ENCODE data around the gene DSP. TPM values are rescaled to one million over a fixed set of nuclear protein-coding genes. Genes with fewer than 3 reads are reported as not detected.

Gene DSP
- polyA plus RNA-seq, 4 donors = 40.0 to 164 (median 78.1) TPM

GRCh38 chr6:7558781-7559180, 17.3 kb downstream of the DSP start:
- no peak overlapping the region for H3K4me3 ChIP-seq (ENCODE audit: low read depth in 1 of 3, low read length in 3 of 3)
- FAIRE-seq (no peak), DNase-seq (peak; percentile 64 to 76)
- peaks cover 0 to 26% (median 3%) of the 10 kb centered on the region in 3 donors for H3K4me1 ChIP-seq (ENCODE audit: control insufficient read depth in 3 of 3, insufficient read depth in 2 of 3, low read depth in 1 of 3, low read length in 2 of 3)
- H3K9me3 ChIP-seq (ENCODE audit: control insufficient read depth in 2 of 2, insufficient read depth in 1 of 2, low read depth in 1 of 2, low read length in 1 of 2) = no peaks in the 10 kb centered on the region
- peaks cover 0 to 2% (median 0%) of the 10 kb centered on the region in 3 donors for H3K27me3 ChIP-seq (ENCODE audit: control insufficient read depth in 3 of 3, insufficient read depth in 3 of 3, low read length in 3 of 3)
- H3K36me3 ChIP-seq (ENCODE audit: control insufficient read depth in 3 of 3, insufficient read depth in 2 of 3, low read depth in 1 of 3, low read length in 3 of 3) = peaks cover 2 to 35% (median 6%) of the 10 kb centered on the region in 3 donors
- WGBS, 3 donors = 18 to 58% (median 45%) methylated on average over 4 of the region's 4 CpGs
- H3K27ac ChIP-seq (ENCODE audit: low read depth in 1 of 3, low read length in 2 of 3) = peak overlapping the region in 2 of 3 donors; percentile 64 to 71

GRCh38 chr6:7559196-7559595, 17.7 kb downstream of the DSP start:
- H3K36me3 ChIP-seq (ENCODE audit: control insufficient read depth in 3 of 3, insufficient read depth in 2 of 3, low read depth in 1 of 3, low read length in 3 of 3) = peaks cover 2 to 36% (median 8%) of the 10 kb centered on the region in 3 donors
- no peaks in the 10 kb centered on the region for H3K9me3 ChIP-seq (ENCODE audit: control insufficient read depth in 2 of 2, insufficient read depth in 1 of 2, low read depth in 1 of 2, low read length in 1 of 2)
- FAIRE-seq (no peak), DNase-seq (no peak)
- WGBS, 3 donors = 43 to 65% (median 58%) methylated on average over 6 of the region's 6 CpGs
- peak overlapping the region; percentile 11 to 71 (median 64) for H3K27ac ChIP-seq (ENCODE audit: low read depth in 1 of 3, low read length in 2 of 3)
- peaks cover 0 to 2% (median 0%) of the 10 kb centered on the region in 3 donors for H3K27me3 ChIP-seq (ENCODE audit: control insufficient read depth in 3 of 3, insufficient read depth in 3 of 3, low read length in 3 of 3)
- H3K4me3 ChIP-seq (ENCODE audit: low read depth in 1 of 3, low read length in 3 of 3) = no peak overlapping the region
- H3K4me1 ChIP-seq (ENCODE audit: control insufficient read depth in 3 of 3, insufficient read depth in 2 of 3, low read depth in 1 of 3, low read length in 2 of 3) = peaks cover 0 to 24% (median 3%) of the 10 kb centered on the region in 3 donors

DNA sequence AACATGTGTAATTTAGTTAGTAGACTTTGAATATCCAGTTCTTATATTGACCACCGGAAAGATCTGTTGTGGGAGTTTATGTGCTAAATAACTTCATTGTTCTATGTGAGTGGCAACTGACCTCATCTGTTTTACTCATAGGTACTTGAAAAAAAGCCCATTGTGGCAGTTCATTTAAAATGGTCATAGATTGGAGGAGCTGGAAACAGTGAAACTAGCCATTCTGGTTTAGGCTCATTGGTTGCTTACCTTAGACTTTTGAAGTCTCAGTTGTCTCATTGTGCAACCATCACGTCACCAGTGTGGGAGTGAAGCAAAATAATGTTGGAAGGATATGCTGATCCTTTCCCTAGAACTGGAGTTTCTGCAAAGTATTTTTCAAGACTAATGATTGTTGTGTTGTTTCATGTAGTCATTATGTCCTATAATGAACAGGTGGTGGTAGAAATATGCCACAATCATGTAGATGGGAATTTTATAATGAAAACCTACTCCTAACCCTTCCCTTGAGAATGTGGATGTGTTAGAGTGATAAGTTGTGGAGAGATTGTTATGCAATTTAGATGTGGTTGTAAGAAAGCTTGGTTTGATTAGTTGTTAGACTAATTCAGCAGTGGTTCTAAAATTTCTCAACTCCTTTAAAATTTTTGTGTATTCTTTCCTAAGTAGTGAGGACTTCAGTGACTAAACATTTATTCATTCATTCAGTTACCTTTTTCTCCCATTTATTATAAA, 18.3 kb downstream of the DSP start:
- H3K9me3 ChIP-seq (ENCODE audit: control insufficient read depth in 2 of 2, insufficient read depth in 1 of 2, low read depth in 1 of 2, low read length in 1 of 2) = no peaks in the 10 kb centered on the region
- 32 to 59% (median 34%) methylated on average over 2 of the region's 2 CpGs for WGBS, 3 donors
- FAIRE-seq (no peak), DNase-seq (peak; percentile 23 to 57)
- H3K4me1 ChIP-seq (ENCODE audit: control insufficient read depth in 3 of 3, insufficient read depth in 2 of 3, low read depth in 1 of 3, low read length in 2 of 3) = peaks cover 0 to 22% (median 3%) of the 10 kb centered on the region in 3 donors
- no peak overlapping the region for H3K4me3 ChIP-seq (ENCODE audit: low read depth in 1 of 3, low read length in 3 of 3)
- peak overlapping the region in 1 of 3 donors; percentile 64 for H3K27ac ChIP-seq (ENCODE audit: low read depth in 1 of 3, low read length in 2 of 3)
- peaks cover 2 to 35% (median 8%) of the 10 kb centered on the region in 3 donors for H3K36me3 ChIP-seq (ENCODE audit: control insufficient read depth in 3 of 3, insufficient read depth in 2 of 3, low read depth in 1 of 3, low read length in 3 of 3)
- H3K27me3 ChIP-seq (ENCODE audit: control insufficient read depth in 3 of 3, insufficient read depth in 3 of 3, low read length in 3 of 3) = peaks cover 0 to 2% (median 0%) of the 10 kb centered on the region in 3 donors

GRCh38 chr6:7561153-7561964, 19.9 kb downstream of the DSP start:
- 16 to 62% (median 30%) methylated on average over 19 of the region's 19 CpGs for WGBS, 3 donors
- H3K36me3 ChIP-seq (ENCODE audit: control insufficient read depth in 3 of 3, insufficient read depth in 2 of 3, low read depth in 1 of 3, low read length in 3 of 3) = peaks cover 2 to 42% (median 14%) of the 10 kb centered on the region in 3 donors
- DNase-seq = peak; percentile 96 to 99
- H3K27ac ChIP-seq (ENCODE audit: low read depth in 1 of 3, low read length in 2 of 3) = peak overlapping the region; percentile 57 to 75 (median 74)
- no peaks in the 10 kb centered on the region for H3K9me3 ChIP-seq (ENCODE audit: control insufficient read depth in 2 of 2, insufficient read depth in 1 of 2, low read depth in 1 of 2, low read length in 1 of 2)
- peaks cover 0 to 2% (median 0%) of the 10 kb centered on the region in 3 donors for H3K27me3 ChIP-seq (ENCODE audit: control insufficient read depth in 3 of 3, insufficient read depth in 3 of 3, low read length in 3 of 3)
- H3K4me1 ChIP-seq (ENCODE audit: control insufficient read depth in 3 of 3, insufficient read depth in 2 of 3, low read depth in 1 of 3, low read length in 2 of 3) = peaks cover 0 to 22% (median 3%) of the 10 kb centered on the region in 3 donors
- no peak for FAIRE-seq
- no peak overlapping the region for H3K4me3 ChIP-seq (ENCODE audit: low read depth in 1 of 3, low read length in 3 of 3)

DNA sequence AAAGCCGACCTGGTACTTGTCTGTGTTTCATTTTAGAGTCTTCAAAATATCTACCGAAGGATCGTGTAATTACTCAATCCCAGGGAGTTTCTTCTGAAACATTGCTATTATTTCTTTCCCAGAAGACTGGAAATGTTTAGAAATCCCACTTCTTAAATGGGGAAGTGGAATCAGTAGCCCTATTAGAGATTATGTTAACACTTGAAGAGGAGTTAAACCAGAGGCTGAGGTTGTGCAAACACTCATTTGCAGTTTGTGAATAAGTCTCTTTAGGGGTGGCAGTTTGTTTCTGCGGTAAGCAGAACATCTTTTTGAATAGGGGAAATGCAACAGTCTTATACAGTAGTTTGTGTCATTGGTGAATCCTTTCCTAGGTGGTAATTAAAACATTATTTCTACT, 21.3 kb downstream of the DSP start:
- 80 to 94% (median 94%) methylated on average over 4 of the region's 4 CpGs for WGBS, 3 donors
- no peak for DNase-seq
- Histone ChIP-seq H3K4me3 (ENCODE audit: low read depth in 1 of 3, low read length in 3 of 3) (no peak overlapping the region), H3K4me1 (ENCODE audit: control insufficient read depth in 3 of 3, insufficient read depth in 2 of 3, low read depth in 1 of 3, low read length in 2 of 3) (peaks cover 0 to 22% (median 3%) of the 10 kb centered on the region in 3 donors), H3K36me3 (ENCODE audit: control insufficient read depth in 3 of 3, insufficient read depth in 2 of 3, low read depth in 1 of 3, low read length in 3 of 3) (peaks cover 0 to 47% (median 12%) of the 10 kb centered on the region in 3 donors), H3K9me3 (ENCODE audit: control insufficient read depth in 2 of 2, insufficient read depth in 1 of 2, low read depth in 1 of 2, low read length in 1 of 2) (no peaks in the 10 kb centered on the region), H3K27ac (ENCODE audit: low read depth in 1 of 3, low read length in 2 of 3) (no peak overlapping the region), H3K27me3 (ENCODE audit: control insufficient read depth in 3 of 3, insufficient read depth in 3 of 3, low read length in 3 of 3) (peaks cover 0 to 2% (median 0%) of the 10 kb centered on the region in 3 donors)
- no peak for FAIRE-seq

DNA sequence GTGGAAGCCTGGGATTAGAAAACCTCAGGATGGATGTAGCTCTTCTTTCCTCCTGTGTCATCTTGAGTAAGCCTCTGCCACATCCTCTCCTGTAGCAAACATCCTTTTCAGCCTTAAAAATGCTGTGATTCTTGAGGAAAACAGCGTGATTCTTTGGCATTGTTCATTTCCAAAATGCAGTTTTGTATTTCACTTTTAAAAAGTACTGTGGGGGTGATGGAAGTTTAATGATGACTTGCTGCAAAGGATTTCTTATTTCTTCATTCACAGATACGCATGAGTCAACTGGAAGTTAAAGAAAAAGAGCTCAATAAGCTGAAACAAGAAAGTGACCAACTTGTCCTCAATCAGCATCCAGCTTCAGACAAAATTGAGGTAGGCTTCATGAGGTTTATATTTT, 24.6 kb downstream of the DSP start:
- no peak for DNase-seq
- Histone ChIP-seq H3K27me3 (ENCODE audit: control insufficient read depth in 3 of 3, insufficient read depth in 3 of 3, low read length in 3 of 3) (peaks cover 0 to 2% (median 0%) of the 10 kb centered on the region in 3 donors), H3K9me3 (ENCODE audit: control insufficient read depth in 2 of 2, insufficient read depth in 1 of 2, low read depth in 1 of 2, low read length in 1 of 2) (no peaks in the 10 kb centered on the region), H3K36me3 (ENCODE audit: control insufficient read depth in 3 of 3, insufficient read depth in 2 of 3, low read depth in 1 of 3, low read length in 3 of 3) (peaks cover 0 to 50% (median 17%) of the 10 kb centered on the region in 3 donors), H3K4me3 (ENCODE audit: low read depth in 1 of 3, low read length in 3 of 3) (no peak overlapping the region), H3K4me1 (ENCODE audit: control insufficient read depth in 3 of 3, insufficient read depth in 2 of 3, low read depth in 1 of 3, low read length in 2 of 3) (peaks cover 0 to 4% (median 0%) of the 10 kb centered on the region in 3 donors), H3K27ac (ENCODE audit: low read depth in 1 of 3, low read length in 2 of 3) (no peak overlapping the region)
- WGBS, 3 donors = 92 to 93% (median 93%) methylated on average over 2 of the region's 2 CpGs
- FAIRE-seq = no peak

DNA sequence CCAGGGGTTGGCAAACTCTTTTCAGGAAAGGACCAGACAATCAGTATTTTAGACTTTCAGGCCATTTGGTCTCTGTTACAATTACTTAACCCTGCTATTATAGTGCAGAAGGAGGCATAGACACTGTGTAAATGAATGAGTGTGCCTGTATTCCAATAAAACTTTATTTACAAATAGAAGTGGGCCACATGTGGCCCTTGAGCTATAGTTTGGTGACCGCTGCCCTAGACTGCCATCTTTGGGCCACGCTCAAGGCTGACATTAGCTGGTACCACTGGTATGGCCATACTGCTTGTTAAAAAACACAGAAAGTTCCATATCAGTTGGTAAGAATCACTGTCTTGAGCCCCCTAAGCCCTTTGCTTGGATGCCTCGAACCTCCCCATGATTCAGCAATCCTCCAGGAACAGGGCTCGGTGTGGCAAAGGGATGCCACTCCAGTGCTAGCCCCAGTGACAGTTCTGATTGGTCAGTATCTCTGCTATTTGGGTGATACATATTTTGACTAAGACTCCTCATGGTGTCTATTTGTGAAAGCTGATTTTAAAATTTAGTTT, 25.2 kb downstream of the DSP start:
- Histone ChIP-seq H3K4me3 (ENCODE audit: low read depth in 1 of 3, low read length in 3 of 3) (no peak overlapping the region), H3K4me1 (ENCODE audit: control insufficient read depth in 3 of 3, insufficient read depth in 2 of 3, low read depth in 1 of 3, low read length in 2 of 3) (peaks cover 0 to 2% (median 0%) of the 10 kb centered on the region in 3 donors), H3K36me3 (ENCODE audit: control insufficient read depth in 3 of 3, insufficient read depth in 2 of 3, low read depth in 1 of 3, low read length in 3 of 3) (peaks cover 0 to 52% (median 20%) of the 10 kb centered on the region in 3 donors), H3K9me3 (ENCODE audit: control insufficient read depth in 2 of 2, insufficient read depth in 1 of 2, low read depth in 1 of 2, low read length in 1 of 2) (no peaks in the 10 kb centered on the region), H3K27me3 (ENCODE audit: control insufficient read depth in 3 of 3, insufficient read depth in 3 of 3, low read length in 3 of 3) (no peaks in the 10 kb centered on the region), H3K27ac (ENCODE audit: low read depth in 1 of 3, low read length in 2 of 3) (no peak overlapping the region)
- DNase-seq (no peak), FAIRE-seq (no peak)
- WGBS, 3 donors = 88 to 90% (median 89%) methylated on average over 4 of the region's 4 CpGs

- Histone ChIP-seq H3K27ac (ENCODE audit: low read depth in 1 of 3, low read length in 2 of 3) (no peak overlapping the region), H3K36me3 (ENCODE audit: control insufficient read depth in 3 of 3, insufficient read depth in 2 of 3, low read depth in 1 of 3, low read length in 3 of 3) (peaks cover 2 to 56% (median 20%) of the 10 kb centered on the region in 3 donors), H3K4me3 (ENCODE audit: low read depth in 1 of 3, low read length in 3 of 3) (no peak overlapping the region), H3K9me3 (ENCODE audit: control insufficient read depth in 2 of 2, insufficient read depth in 1 of 2, low read depth in 1 of 2, low read length in 1 of 2) (no peaks in the 10 kb centered on the region), H3K27me3 (ENCODE audit: control insufficient read depth in 3 of 3, insufficient read depth in 3 of 3, low read length in 3 of 3) (no peaks in the 10 kb centered on the region), H3K4me1 (ENCODE audit: control insufficient read depth in 3 of 3, insufficient read depth in 2 of 3, low read depth in 1 of 3, low read length in 2 of 3) (no peaks in the 10 kb centered on the region)
- WGBS, 3 donors = 73 to 96% (median 82%) methylated on average over 3 of the region's 3 CpGs
- FAIRE-seq = no peak
- no peak for DNase-seq
These were observed 26.6 kb downstream of the DSP start for GRCh38 chr6:7568021-7568420.

Data from small intestine (tissue), 7 donors.